ENCODE data around the gene IRF3.

DNA sequence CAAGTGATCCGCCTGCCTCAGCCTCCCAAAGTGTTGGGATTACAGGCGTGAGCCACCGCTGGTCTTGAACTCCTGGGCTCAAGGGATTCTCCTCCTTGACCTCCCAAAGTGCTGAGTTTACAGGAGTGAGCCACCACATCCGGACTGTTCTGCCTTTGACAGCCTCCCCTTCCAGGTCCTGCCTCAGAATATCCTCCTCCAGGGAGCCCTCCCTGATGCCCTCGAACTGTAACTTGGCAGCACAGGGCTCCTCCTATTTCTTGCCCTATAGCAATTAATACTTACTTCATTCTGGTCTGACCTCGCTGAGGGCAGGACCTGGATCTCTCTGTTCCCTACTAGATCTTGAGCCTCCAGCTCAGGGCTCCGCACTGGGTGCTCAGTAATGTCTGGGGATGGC, 31.2 kb upstream of the IRF3 start:
- TF ChIP-seq, protein P1, sequence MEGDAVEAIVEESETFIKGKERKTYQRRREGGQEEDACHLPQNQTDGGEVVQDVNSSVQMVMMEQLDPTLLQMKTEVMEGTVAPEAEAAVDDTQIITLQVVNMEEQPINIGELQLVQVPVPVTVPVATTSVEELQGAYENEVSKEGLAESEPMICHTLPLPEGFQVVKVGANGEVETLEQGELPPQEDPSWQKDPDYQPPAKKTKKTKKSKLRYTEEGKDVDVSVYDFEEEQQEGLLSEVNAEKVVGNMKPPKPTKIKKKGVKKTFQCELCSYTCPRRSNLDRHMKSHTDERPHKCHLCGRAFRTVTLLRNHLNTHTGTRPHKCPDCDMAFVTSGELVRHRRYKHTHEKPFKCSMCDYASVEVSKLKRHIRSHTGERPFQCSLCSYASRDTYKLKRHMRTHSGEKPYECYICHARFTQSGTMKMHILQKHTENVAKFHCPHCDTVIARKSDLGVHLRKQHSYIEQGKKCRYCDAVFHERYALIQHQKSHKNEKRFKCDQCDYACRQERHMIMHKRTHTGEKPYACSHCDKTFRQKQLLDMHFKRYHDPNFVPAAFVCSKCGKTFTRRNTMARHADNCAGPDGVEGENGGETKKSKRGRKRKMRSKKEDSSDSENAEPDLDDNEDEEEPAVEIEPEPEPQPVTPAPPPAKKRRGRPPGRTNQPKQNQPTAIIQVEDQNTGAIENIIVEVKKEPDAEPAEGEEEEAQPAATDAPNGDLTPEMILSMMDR (IDR thresholded peaks at IDR 0.05), result no peak
- no peak for TF ChIP-seq EZH2phosphoT487 (IDR thresholded peaks at IDR 0.05)
